ENCODE data around the gene SLC14A1.

DNA sequence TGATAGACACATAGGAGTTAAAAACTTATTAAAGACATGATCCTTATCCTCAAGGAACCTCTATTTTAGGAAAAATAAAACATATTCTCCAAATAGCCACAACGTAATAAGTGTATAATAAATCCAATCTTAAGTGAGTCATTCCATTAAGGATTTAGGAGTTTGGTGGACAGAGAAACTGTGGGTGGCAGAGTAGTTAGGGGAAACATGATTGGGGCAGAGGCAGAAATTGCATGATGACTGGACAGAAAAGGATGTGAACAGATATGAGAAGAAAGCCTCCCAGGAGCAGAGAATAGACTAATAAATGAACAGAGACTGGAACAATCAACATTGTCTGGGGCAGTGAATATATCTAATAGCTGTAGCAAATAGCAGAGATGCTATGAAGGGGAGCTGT, 53.4 kb downstream of the SLC14A1 start:
- no peak for TF ChIP-seq POLR2A (IDR thresholded peaks at IDR 0.05; ENCODE audit: low read length)
- no peak for TF ChIP-seq GATA1 (IDR thresholded peaks at IDR 0.05; ENCODE audit: low read depth, low read length)
